ENCODE measurements around the gene CLC. TPM values are rescaled to one million over a fixed set of nuclear protein-coding genes. Genes with fewer than 3 reads are reported as not detected.
"Not testable (repeated sequence)": the region's sequence is repeated elsewhere in the genome, so short reads cannot be mapped to it uniquely, and the experiment has no call there.

The CLC gene
- total RNA-seq (not detected), polyA plus RNA-seq (not detected)
- long read RNA-seq, donor 1 = 0 reads
- long read RNA-seq, donor 2 = 0 reads

DNA sequence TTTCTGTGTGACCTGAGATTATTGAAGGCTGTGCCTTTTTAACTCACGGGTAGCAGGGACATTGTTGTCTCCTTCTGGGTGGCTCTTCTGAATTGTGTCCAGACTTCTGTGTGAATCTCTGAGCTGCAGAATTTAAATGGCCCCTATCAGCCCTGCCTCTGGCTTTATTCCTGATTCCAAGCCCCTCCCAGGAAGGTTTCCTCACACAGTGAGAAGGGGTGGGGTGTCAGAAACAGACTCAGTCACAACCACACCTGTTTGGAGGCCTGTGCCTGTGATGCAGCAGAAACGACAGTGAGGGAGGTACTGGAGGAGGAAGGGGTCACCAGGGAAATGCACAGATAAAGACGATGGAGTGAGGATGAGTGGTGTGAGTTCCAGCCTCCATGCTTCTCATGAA is at the start of gene CLC:
Gene CLC (minus strand): TSS at position 139 of the 400 bp plus-strand sequence. CDS start 77 bp downstream, at position 62.
- Histone ChIP-seq H3K36me3 (ENCODE audit: control insufficient read depth in 1 of 2, insufficient read depth in 2 of 2, low read length in 1 of 2) (no peaks in the 10 kb centered on the region), H3K27me3 (ENCODE audit: control insufficient read depth in 1 of 2, insufficient read depth in 2 of 2, low read length in 1 of 2) (no peaks in the 10 kb centered on the region), H3K4me3 (ENCODE audit: low read length in 2 of 2) (no peak within 1 kb of the TSS), H3K4me1 (ENCODE audit: control insufficient read depth in 1 of 2, insufficient read depth in 2 of 2, low read length in 2 of 2) (no peaks in the 10 kb centered on the region), H3K9me3 (ENCODE audit: control insufficient read depth, low read length) (peaks cover 2% of the 10 kb centered on the region), H3K27ac (ENCODE audit: low read depth in 1 of 2, low read length in 2 of 2) (no peak within 1 kb of the TSS)
- ATAC-seq (ENCODE audit: low FRiP score) = no peak
- intact Hi-C loops (cut with DNase I) = no loop called here
- WGBS, 2 donors = 46 to 52% methylated on average over 3 of the region's 3 CpGs
- no peak for DNase-seq

DNA sequence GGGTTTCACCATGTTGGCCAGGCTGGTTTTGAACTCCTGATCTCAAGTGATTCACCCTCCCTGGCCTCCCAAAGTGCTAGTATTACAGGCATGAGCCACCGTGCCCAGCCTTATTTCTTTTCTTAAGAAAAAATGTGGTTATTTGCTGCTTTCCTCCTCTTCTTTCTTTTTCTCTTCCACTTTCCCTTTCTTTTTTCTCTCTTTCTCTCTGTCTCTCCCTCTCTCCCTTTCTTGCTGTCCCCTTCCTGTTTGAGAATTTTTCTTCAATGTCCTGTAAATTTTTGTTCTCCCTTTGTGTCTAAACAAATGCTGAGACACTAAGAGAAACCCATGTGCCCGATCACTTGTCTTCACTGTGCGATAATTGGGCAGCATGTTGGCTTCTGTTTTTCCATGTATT is 43.1 kb upstream of the CLC start:
- ATAC-seq (ENCODE audit: low FRiP score) = no peak
- H3K9me3 ChIP-seq (ENCODE audit: control insufficient read depth, low read length) = no peaks in the 10 kb centered on the region
- no peak overlapping the region for H3K27ac ChIP-seq (ENCODE audit: low read depth in 1 of 2, low read length in 2 of 2)
- H3K36me3 ChIP-seq (ENCODE audit: control insufficient read depth in 1 of 2, insufficient read depth in 2 of 2, low read length in 1 of 2) = no peaks in the 10 kb centered on the region
- intact Hi-C loops (cut with DNase I) = no loop called here
- H3K4me1 ChIP-seq (ENCODE audit: control insufficient read depth in 1 of 2, insufficient read depth in 2 of 2, low read length in 2 of 2) = no peaks in the 10 kb centered on the region
- peaks cover 0 to 2% of the 10 kb centered on the region in 2 donors for H3K27me3 ChIP-seq (ENCODE audit: control insufficient read depth in 1 of 2, insufficient read depth in 2 of 2, low read length in 1 of 2)
- WGBS, 2 donors = 81 to 84% methylated on average over 3 of the region's 3 CpGs
- no peak for DNase-seq
- no peak overlapping the region for H3K4me3 ChIP-seq (ENCODE audit: low read length in 2 of 2)

DNA sequence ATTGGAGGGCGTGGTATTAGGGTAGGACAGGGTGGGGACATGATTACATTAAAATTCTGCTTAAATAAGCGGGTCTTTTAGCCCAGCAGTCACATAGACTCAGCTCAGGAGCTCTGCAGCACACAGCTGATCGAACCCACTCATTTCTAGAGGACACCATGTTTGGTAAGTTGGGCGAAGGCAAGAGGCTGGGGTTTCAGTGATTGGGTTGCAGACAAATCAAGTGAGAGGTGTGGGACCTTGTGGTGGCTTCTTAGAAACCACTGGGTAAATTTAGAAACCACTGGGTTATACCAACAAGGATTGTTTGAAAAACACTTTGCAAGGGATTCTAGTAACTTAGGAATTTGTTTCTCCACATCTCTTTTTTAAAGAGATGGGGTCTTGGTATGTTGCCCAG is 40.9 kb upstream of the CLC start, which contains the start of gene LEUTX:
Gene LEUTX (plus strand): TSS at position 92 of the 400 bp plus-strand sequence. CDS start 67 bp downstream, at position 159.
- no peak within 1 kb of the TSS for H3K27ac ChIP-seq (ENCODE audit: low read depth in 1 of 2, low read length in 2 of 2)
- H3K36me3 ChIP-seq (ENCODE audit: control insufficient read depth in 1 of 2, insufficient read depth in 2 of 2, low read length in 1 of 2) = no peaks in the 10 kb centered on the region
- H3K4me3 ChIP-seq (ENCODE audit: low read length in 2 of 2) = no peak within 1 kb of the TSS
- H3K4me1 ChIP-seq (ENCODE audit: control insufficient read depth in 1 of 2, insufficient read depth in 2 of 2, low read length in 2 of 2) = no peaks in the 10 kb centered on the region
- no peaks in the 10 kb centered on the region for H3K9me3 ChIP-seq (ENCODE audit: control insufficient read depth, low read length)
- peaks cover 0 to 2% of the 10 kb centered on the region in 2 donors for H3K27me3 ChIP-seq (ENCODE audit: control insufficient read depth in 1 of 2, insufficient read depth in 2 of 2, low read length in 1 of 2)
- 59 to 60% methylated on average over 4 of the region's 4 CpGs for WGBS, 2 donors
- intact Hi-C loops (cut with DNase I) = no loop called here
- DNase-seq (no peak), ATAC-seq (ENCODE audit: low FRiP score) (no peak)

DNA sequence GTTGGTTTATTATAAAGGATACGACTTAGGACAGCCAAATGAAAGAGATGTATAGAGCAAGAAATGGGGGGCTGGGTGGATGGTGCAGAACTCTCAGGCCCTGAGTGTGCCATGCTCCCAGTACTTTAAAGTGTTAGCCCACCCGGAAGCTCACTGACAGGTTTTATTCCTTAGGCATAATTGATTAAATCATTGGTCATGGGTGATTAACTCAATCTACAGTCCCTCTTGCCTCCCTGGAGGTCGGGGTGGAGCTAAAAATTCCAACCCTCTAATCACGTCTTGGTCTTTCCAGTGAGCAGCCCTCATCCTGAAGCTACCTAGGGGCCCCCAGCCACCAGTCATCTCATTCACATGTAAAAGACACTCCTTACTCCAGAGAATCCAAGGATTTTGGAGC is 31.0 kb upstream of the CLC start:
- intact Hi-C loops (cut with DNase I) = loop anchor here in 1 of 2 donors (5.0 kb wide), 1 partner anchor 216 kb away; no protein-coding TSS in a partner anchor
- Histone ChIP-seq H3K4me3 (ENCODE audit: low read length in 2 of 2) (no peak overlapping the region), H3K4me1 (ENCODE audit: control insufficient read depth in 1 of 2, insufficient read depth in 2 of 2, low read length in 2 of 2) (no peaks in the 10 kb centered on the region), H3K36me3 (ENCODE audit: control insufficient read depth in 1 of 2, insufficient read depth in 2 of 2, low read length in 1 of 2) (no peaks in the 10 kb centered on the region), H3K9me3 (ENCODE audit: control insufficient read depth, low read length) (peaks cover 1% of the 10 kb centered on the region), H3K27me3 (ENCODE audit: control insufficient read depth in 1 of 2, insufficient read depth in 2 of 2, low read length in 1 of 2) (no peaks in the 10 kb centered on the region), H3K27ac (ENCODE audit: low read depth in 1 of 2, low read length in 2 of 2) (no peak overlapping the region)
- ATAC-seq (ENCODE audit: low FRiP score) (no peak), DNase-seq (no peak)
- 47 to 51% methylated on average over 4 of the region's 4 CpGs for whole genome bisulfite sequencing, 2 donors

DNA sequence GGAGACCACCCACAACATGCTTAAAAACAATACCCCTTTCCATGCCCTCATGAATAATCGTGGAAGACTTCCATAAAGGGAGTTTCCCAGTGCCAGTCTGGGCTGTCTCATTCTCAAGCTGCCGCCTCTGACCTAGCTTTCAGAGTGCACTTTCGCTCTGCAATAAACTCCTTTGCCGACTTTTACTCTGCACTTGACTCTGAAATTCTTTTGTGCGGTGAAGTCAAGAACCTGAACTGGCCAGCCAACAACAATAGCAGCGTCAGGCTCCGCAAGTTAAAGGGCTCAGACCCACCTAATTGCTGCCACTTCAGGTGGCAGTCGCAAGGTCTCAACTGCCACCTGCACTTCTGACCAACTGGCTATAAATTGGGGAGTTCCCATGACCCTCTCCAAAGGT is 30.5 kb upstream of the CLC start:
- Histone ChIP-seq H3K27ac (ENCODE audit: low read depth in 1 of 2, low read length in 2 of 2) (no peak overlapping the region), H3K4me3 (ENCODE audit: low read length in 2 of 2) (no peak overlapping the region), H3K9me3 (ENCODE audit: control insufficient read depth, low read length) (peaks cover 1% of the 10 kb centered on the region), H3K36me3 (ENCODE audit: control insufficient read depth in 1 of 2, insufficient read depth in 2 of 2, low read length in 1 of 2) (no peaks in the 10 kb centered on the region), H3K27me3 (ENCODE audit: control insufficient read depth in 1 of 2, insufficient read depth in 2 of 2, low read length in 1 of 2) (no peaks in the 10 kb centered on the region), H3K4me1 (ENCODE audit: control insufficient read depth in 1 of 2, insufficient read depth in 2 of 2, low read length in 2 of 2) (no peaks in the 10 kb centered on the region)
- 68 to 71% methylated on average over 8 of the region's 8 CpGs for WGBS, 2 donors
- intact Hi-C loops (cut with DNase I) = loop anchor here in 1 of 2 donors (5.0 kb wide), 1 partner anchor 216 kb away; no protein-coding TSS in a partner anchor
- ATAC-seq (ENCODE audit: low FRiP score) = no peak
- no peak for DNase-seq

DNA sequence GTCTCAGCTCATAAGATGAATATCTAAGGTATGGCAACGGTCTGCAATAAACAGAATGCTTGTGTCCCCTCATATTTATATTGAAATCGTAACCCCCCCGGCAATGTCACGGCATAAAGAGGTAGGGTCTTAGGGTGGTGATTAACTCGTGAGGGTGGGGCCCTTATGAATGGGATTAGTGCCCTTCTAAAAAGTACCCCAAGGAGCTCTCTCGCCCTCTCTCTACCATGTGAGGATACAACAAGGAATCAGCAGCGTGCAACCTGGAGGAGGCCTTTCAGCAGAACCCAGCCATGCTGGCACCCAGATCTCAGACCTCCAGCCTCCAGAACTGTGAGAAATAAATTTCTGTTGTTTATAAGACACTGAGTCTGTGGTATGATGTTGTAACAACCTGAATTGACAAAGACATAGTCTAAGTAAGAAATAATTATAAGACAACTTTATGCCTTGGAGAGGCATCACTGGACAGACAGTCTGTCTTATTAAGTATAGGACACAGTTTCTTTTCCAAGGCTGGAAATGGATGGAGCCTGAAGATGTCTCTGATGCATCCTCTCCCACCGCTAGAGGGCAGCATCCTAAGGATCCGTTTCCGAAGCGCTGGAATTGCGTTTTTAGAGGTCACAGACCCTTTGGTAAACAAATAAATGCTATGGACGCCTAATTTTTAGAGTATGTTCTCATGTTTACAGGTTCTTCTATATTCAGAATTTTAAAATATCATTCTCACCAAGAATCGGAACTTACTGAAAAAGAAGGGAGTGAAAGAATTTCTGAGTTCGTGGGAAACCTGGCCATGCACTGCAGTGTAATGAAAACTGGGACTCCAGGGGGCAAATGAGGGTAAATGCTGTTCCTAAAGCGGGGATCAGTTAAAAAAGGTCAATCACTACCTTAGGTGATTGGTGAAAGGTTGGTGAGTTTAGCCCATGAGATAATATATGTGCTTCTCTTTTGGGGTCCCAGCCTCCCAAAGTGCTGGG is 27.6 kb upstream of the CLC start:
- Histone ChIP-seq H3K27me3 (ENCODE audit: control insufficient read depth in 1 of 2, insufficient read depth in 2 of 2, low read length in 1 of 2) (no peaks in the 10 kb centered on the region), H3K9me3 (ENCODE audit: control insufficient read depth, low read length) (peaks cover 1% of the 10 kb centered on the region), H3K4me1 (ENCODE audit: control insufficient read depth in 1 of 2, insufficient read depth in 2 of 2, low read length in 2 of 2) (no peaks in the 10 kb centered on the region), H3K4me3 (ENCODE audit: low read length in 2 of 2) (no peak overlapping the region), H3K27ac (ENCODE audit: low read depth in 1 of 2, low read length in 2 of 2) (no peak overlapping the region), H3K36me3 (ENCODE audit: control insufficient read depth in 1 of 2, insufficient read depth in 2 of 2, low read length in 1 of 2) (no peaks in the 10 kb centered on the region)
- WGBS, 2 donors = 45 to 46% methylated on average over 16 of the region's 16 CpGs
- DNase-seq (no peak), ATAC-seq (ENCODE audit: low FRiP score) (no peak)
- intact Hi-C loops (cut with DNase I) = loop anchor here in 1 of 2 donors (5.0 kb wide), 1 partner anchor 213 kb away; no protein-coding TSS in a partner anchor

DNA sequence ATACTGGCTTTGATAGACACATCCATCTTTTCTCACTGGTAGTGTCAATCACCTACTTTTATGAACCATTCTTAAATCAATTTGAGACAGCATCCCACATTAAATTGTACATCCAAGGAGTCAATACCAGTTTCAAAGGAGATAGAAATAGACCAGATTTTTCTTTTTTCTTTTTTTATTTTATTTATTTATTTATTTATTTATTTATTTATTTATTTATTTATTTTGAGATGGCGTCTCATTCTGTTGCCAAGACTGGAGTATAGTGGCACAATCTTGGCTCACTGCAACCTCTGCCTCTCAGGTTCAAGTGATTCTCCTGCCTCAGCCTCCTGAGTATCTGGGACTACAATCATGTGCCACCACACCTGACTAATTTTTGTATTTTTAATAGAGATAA is 24.0 kb upstream of the CLC start:
- 86 to 89% methylated on average over 1 of the region's 1 CpG for WGBS, 2 donors
- intact Hi-C loops (cut with DNase I) = not testable (repeated sequence)

DNA sequence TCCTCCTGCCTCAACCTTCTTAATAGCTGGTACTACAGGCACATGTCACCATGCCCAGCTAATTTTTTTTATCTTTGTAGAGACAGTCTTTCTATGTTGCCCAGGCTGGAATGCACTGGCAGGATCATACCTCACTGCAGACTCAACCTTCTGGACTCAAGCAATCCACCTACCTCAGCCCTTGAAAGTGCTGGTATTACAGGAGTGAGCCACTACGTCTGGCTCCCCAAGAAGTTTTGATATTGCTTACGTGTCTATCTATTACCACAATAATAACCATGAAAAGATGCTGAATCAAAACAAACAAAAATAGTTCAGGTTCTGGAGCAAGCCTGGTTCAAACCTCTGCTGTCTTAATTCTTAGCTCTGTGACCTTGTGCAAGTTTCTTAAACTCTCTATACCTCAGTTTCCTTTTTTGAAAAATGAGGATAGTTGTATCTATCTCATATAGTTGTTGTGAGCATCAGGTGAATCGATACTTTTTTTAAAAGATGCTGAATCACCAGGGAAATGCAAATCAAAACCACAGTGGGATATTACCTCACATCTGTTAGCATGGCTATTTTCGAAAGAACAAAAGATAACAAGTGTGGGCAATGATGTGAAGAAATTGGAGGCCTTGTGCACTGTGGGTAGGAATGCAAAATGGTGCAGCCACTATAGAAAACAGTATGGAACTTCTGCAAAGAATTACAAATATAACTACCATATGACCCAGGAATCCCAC is 21.8 kb upstream of the CLC start:
- Histone ChIP-seq H3K27me3 (ENCODE audit: control insufficient read depth in 1 of 2, insufficient read depth in 2 of 2, low read length in 1 of 2) (no peaks in the 10 kb centered on the region), H3K4me1 (ENCODE audit: control insufficient read depth in 1 of 2, insufficient read depth in 2 of 2, low read length in 2 of 2) (no peaks in the 10 kb centered on the region), H3K9me3 (ENCODE audit: control insufficient read depth, low read length) (peaks cover 3% of the 10 kb centered on the region), H3K27ac (ENCODE audit: low read depth in 1 of 2, low read length in 2 of 2) (no peak overlapping the region), H3K36me3 (ENCODE audit: control insufficient read depth in 1 of 2, insufficient read depth in 2 of 2, low read length in 1 of 2) (no peaks in the 10 kb centered on the region), H3K4me3 (ENCODE audit: low read length in 2 of 2) (no peak overlapping the region)
- DNase-seq (no peak), ATAC-seq (ENCODE audit: low FRiP score) (no peak)
- 65 to 70% methylated on average over 4 of the region's 4 CpGs for WGBS, 2 donors
- intact Hi-C loops (cut with DNase I) = no loop called here

More for the DNA sequence above, 24.0 kb upstream of the CLC start:
- H3K27ac ChIP-seq (ENCODE audit: low read depth in 1 of 2, low read length in 2 of 2); H3K4me3 ChIP-seq (ENCODE audit: low read length in 2 of 2); DNase-seq; H3K4me1 ChIP-seq (ENCODE audit: control insufficient read depth in 1 of 2, insufficient read depth in 2 of 2, low read length in 2 of 2); H3K36me3 ChIP-seq (ENCODE audit: control insufficient read depth in 1 of 2, insufficient read depth in 2 of 2, low read length in 1 of 2); ATAC-seq (ENCODE audit: low FRiP score); H3K27me3 ChIP-seq (ENCODE audit: control insufficient read depth in 1 of 2, insufficient read depth in 2 of 2, low read length in 1 of 2); H3K9me3 ChIP-seq (ENCODE audit: control insufficient read depth, low read length): not testable (repeated sequence)
